ENCODE measurements around the gene OSBPL6.

OSBPL6 gene

DNA sequence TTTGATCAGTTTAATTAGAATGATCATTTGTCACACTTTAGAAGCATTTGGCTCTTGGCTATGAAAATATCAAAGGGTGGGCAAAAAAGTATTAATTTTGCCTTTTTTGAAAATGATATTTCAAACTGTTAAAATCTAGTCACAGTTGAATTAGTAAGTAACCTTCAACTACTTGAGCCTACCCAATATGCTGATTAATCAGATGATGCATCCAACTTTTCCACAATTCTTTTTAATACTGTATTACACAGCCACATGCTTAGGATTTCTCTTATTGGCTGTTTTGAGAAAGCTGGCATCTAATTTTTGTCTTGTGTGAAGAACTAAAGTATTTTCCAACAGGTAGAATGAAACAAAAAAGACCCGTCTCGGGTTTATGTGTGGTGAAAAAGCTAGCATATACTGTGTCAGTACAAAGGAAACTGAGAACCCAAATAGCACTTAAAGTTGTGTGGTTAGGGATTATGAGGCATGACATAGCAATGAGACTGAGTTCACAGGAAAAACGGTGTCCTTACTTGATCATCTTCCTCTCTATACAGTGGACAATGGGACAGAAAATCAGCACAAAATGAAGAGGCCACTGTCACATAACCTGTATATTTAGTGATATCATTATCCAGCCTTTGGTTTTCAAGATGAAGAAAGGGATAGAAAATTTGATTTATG, 11.7 kb downstream of the OSBPL6 start:
- TF ChIP-seq, protein P1, sequence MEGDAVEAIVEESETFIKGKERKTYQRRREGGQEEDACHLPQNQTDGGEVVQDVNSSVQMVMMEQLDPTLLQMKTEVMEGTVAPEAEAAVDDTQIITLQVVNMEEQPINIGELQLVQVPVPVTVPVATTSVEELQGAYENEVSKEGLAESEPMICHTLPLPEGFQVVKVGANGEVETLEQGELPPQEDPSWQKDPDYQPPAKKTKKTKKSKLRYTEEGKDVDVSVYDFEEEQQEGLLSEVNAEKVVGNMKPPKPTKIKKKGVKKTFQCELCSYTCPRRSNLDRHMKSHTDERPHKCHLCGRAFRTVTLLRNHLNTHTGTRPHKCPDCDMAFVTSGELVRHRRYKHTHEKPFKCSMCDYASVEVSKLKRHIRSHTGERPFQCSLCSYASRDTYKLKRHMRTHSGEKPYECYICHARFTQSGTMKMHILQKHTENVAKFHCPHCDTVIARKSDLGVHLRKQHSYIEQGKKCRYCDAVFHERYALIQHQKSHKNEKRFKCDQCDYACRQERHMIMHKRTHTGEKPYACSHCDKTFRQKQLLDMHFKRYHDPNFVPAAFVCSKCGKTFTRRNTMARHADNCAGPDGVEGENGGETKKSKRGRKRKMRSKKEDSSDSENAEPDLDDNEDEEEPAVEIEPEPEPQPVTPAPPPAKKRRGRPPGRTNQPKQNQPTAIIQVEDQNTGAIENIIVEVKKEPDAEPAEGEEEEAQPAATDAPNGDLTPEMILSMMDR (IDR thresholded peaks at IDR 0.05; ENCODE audit: low read depth, low read length, missing control alignments) = no peak
- DNase-seq (ENCODE audit: low read depth) = no peak
- in situ Hi-C loops (cut with HindIII; ENCODE audit: low sequenced_read_pairs) = loop anchor here (5.0 kb wide), 1 partner anchor 51 kb away; no protein-coding TSS in a partner anchor
- H3K4me3 ChIP-seq (ENCODE audit: low read depth, low read length) = no peak overlapping the region

DNA sequence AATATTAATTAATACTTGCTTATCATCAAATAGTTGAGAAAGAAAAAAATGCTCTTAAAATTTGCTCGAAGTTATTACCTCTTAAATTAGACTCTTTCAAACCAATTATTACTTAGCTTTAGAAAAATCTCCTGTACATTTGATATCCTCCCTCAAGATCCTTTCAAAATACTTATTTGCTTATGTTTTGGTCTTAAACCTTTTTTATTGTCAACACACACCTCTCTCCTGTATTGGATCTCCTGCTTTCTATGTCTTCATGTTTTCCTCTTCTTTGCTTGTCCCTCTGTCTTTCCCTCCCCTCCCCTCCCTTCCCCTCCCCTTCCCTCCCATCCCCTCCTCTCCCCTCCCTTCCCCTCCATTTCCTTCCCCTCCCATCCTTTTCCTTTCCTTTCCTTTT, 14.0 kb downstream of the OSBPL6 start:
- DNase-seq (ENCODE audit: low read depth) = no peak
- TF ChIP-seq, protein P1 (IDR thresholded peaks at IDR 0.05; ENCODE audit: low read depth, low read length, missing control alignments) = no peak
- in situ Hi-C loops (cut with HindIII; ENCODE audit: low sequenced_read_pairs) = loop anchor here (5.0 kb wide), 1 partner anchor 49 kb away; no protein-coding TSS in a partner anchor
- no peak overlapping the region for H3K4me3 ChIP-seq (ENCODE audit: low read depth, low read length)

DNA sequence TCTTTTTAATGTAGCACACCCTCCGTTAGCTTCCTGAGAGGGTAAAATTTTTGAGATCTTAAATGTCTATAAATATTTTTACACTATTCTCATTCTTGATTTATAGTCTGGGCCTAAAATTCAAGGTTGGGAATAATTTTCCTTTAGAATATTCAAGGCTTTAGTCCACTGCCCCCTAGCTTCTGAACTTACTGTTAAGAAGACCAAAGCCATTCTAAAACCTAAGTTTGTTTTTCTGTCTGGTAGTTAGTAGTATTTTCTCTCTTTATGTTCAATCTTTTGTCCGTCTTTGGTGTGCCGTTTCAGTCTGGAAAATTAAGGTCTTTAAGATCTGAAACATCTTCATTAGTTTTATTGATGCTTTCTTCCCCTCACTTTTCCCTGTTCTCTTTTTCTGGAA, 14.5 kb downstream of the OSBPL6 start:
- H3K4me3 ChIP-seq (ENCODE audit: low read depth, low read length) = no peak overlapping the region
- in situ Hi-C loops (cut with HindIII; ENCODE audit: low sequenced_read_pairs) = loop anchor here (5.0 kb wide), 1 partner anchor 48 kb away; no protein-coding TSS in a partner anchor
- no peak for DNase-seq (ENCODE audit: low read depth)
- TF ChIP-seq, protein P1 (IDR thresholded peaks at IDR 0.05; ENCODE audit: low read depth, low read length, missing control alignments) = peak; percentile 40

DNA sequence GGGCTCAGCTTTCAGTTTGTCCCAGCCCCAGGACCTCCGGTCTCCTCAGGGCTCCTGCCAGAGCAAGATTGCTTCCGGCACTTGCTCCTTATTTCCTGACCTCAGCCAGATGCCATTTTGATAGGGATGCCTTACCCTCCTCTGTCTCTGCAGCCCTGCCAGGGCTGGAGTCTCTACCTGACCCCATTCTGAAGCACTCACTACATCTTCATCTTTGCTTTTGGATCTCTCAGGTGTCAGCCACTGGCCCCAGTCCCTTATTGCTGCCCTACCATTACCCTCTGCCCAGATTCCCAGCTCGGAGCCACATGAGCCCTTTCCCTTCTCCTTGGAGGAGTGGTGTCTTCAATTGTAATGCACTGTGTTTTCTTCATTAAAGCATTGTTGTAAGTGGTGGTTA, 17.1 kb downstream of the OSBPL6 start:
- no peak for DNase-seq (ENCODE audit: low read depth)
- in situ Hi-C loops (cut with HindIII; ENCODE audit: low sequenced_read_pairs) = no loop called here
- H3K4me3 ChIP-seq (ENCODE audit: low read depth, low read length) = no peak overlapping the region
- TF ChIP-seq, protein P1 (IDR thresholded peaks at IDR 0.05; ENCODE audit: low read depth, low read length, missing control alignments) = no peak

DNA sequence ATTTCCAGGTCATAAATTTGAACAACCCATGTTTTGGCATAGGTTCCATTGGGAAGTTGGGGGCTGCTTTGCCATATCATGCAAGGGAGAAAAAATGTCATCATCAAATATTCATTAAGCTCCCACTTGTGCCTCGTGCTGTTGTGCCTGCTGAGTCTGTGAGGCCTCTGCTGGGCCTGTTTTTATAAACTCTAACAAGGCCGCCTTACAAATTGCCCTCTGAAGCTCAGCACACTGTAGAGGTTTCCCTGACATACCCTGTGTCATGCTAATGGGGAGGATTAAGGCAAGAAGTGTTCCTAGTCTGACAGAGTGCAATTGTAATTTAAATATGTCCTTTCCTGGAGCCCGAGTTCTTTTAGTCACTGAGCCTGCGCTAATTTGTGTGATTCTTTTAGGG, 17.6 kb downstream of the OSBPL6 start:
- in situ Hi-C loops (cut with HindIII; ENCODE audit: low sequenced_read_pairs) = no loop called here
- TF ChIP-seq, protein P1 (IDR thresholded peaks at IDR 0.05; ENCODE audit: low read depth, low read length, missing control alignments) = no peak
- H3K4me3 ChIP-seq (ENCODE audit: low read depth, low read length) = no peak overlapping the region

DNA sequence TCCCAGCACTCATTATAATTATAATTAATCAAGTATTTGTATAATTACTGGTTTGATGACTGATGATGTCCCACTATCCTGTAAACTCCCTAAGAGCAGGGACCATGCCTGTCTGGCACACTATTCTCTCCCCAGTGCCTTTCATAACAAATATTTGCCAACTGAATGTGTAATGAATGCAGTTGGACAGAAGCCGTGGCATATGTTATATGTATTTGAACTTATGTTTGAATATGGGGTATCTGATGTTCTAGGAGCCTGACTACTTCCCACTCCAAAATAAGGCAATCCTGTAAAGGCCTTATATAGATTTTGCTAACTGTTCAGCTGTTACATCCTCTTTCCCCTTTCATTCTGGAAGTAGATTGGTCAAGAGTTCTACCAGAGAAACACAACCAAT, 19.7 kb downstream of the OSBPL6 start:
- TF ChIP-seq, protein P1 (IDR thresholded peaks at IDR 0.05; ENCODE audit: low read depth, low read length, missing control alignments) = no peak
- in situ Hi-C loops (cut with HindIII; ENCODE audit: low sequenced_read_pairs) = no loop called here
- H3K4me3 ChIP-seq (ENCODE audit: low read depth, low read length) = no peak overlapping the region
- no peak for DNase-seq (ENCODE audit: low read depth)

More for the DNA sequence above, 17.6 kb downstream of the OSBPL6 start:
- DNase-seq (ENCODE audit: low read depth) = no peak

All from astrocyte of the cerebellum (primary cell).